ENCODE results near the gene SLC9A8. TPM values are rescaled to one million over a fixed set of nuclear protein-coding genes. Genes with fewer than 3 reads are reported as not detected.

SLC9A8 gene
- total and polyA plus RNA-seq, 2 of the 8 experiments (the other 6 are each of a cell fraction or from before 2014, with no cell fraction given): 3.2 to 6.2 TPM

DNA sequence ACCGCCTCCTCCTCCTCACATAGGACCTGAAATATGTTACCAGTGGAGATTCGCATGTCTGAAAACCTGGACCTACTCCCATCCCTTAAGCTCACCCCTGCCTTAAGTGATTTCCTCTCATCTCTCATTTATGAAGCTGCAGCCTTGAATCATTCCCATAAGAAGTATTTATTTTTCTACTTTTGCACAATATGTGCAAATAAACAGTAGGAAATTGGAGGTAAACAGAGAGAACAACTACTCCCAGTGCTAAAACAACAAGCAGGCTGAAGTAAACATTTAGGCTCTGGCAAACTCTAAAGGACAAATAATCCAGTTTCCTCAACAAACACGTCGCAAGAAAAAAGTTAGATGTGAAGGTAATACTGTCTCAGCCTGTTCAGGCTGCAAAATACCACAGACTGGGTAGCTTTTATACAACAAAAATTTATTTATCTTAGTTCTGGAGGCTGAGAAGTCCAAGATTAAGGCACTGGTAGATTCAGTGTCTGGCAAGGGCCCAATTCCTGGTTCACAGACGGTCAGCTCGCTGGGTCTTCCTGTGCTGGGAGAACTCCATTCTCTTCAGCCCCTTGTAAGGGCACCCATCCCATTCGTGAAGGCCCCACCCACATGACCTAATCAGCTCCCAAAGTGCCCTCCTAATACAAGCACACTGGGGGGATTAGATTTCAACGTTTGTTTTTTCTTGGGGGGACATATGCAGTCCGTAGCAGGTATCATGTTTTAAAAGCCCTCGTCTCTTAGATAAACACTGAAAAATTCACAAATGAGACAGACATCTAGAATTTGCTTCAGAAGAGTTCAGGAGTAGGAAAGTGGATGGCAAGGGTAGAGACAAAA lies 87.1 kb downstream of the SLC9A8 start (continued):
- TF ChIP-seq NRF1 (IDR thresholded peaks at IDR 0.05; ENCODE audit: low read depth, low read length) (no peak), TBP (IDR thresholded peaks at IDR 0.05; ENCODE audit: low read depth, low read length) (no peak), SP1 (IDR thresholded peaks at IDR 0.05; ENCODE audit: low read depth, low read length) (no peak), BACH1 (IDR thresholded peaks at IDR 0.05; ENCODE audit: low read length) (no peak), EGR1 (IDR thresholded peaks at IDR 0.05; ENCODE audit: borderline replicate concordance, low read depth, low read length) (no peak)

All from H1 (cell line).